Nephron (organoid): ENCODE measurements around the gene CD34.
A peak's percentile ranks its signal among the peaks of the same experiment; 100 is the strongest.

ENCODE experiments used
- H3K27ac Mint-ChIP-seq, 3 experiments: 2 replicates each; pipeline ENCODE4 v1.8.0; 2020; ENCODE audit warnings: mixed read lengths in 3 of 3, mild to moderate bottlenecking in 2 of 3, moderate library complexity in 1 of 3
- H3K27me3 Mint-ChIP-seq: 2 replicates; pipeline ENCODE4 v1.8.0; 2021; ENCODE audit warnings: low read depth, mild to moderate bottlenecking, moderate library complexity, mixed read lengths
- H3K36me3 Mint-ChIP-seq: 2 replicates; pipeline ENCODE4 v1.8.0; 2020; ENCODE audit warnings: low read depth, mixed read lengths
- H3K4me1 Mint-ChIP-seq: 2 replicates; pipeline ENCODE4 v1.8.0; 2020; ENCODE audit warnings: mixed read lengths
- H3K4me3 Mint-ChIP-seq, 3 experiments: 2 replicates each; pipeline ENCODE4 v1.8.0; 2020; ENCODE audit warnings: mild to moderate bottlenecking in 3 of 3, mixed read lengths in 3 of 3, moderate library complexity in 2 of 3
- H3K9me3 Mint-ChIP-seq: 2 replicates; pipeline ENCODE4 v1.8.0; 2020; ENCODE audit warnings: mixed read lengths
- CTCF ChIP-seq, 3 experiments: fragments of 200-600 bp; sonication (generic); IDR thresholded peaks; one replicate each; pipeline ENCODE4 v1.5.0; 2021; ENCODE audit warnings: antibody characterized with exemption in 3 of 3; ENCODE audit not compliant: unreplicated experiment in 3 of 3

CD34 gene

DNA sequence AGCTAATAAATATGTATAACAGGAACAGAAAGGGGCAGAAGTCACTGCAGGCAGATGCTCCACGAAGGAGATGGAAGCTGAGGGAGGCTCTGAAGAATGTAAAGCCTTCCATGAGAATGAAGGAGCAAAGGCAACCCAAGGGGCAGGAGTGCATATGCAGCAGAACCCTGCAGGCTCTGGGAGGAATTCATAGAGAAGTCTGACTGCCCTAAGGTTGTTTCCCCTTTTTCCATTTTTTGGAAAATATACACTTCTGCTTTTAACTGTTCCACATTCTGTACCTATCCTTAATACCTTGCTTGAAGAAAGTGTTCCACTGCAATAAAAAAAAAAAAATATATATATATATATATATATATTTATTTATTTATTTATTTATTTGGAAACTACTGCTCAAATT is 69.6 kb downstream of the CD34 start:
- Mint-ChIP-seq H3K4me1 (peaks cover 4% of the 10 kb centered on the region), H3K4me3 (no peak overlapping the region), H3K27me3 (no peaks in the 10 kb centered on the region), H3K36me3 (no peaks in the 10 kb centered on the region), H3K27ac (no peak overlapping the region), H3K9me3 (no peaks in the 10 kb centered on the region)
- TF ChIP-seq CTCF (IDR thresholded peaks at IDR 0.05; ENCODE audit: unreplicated experiment in 3 of 3) = no peak

DNA sequence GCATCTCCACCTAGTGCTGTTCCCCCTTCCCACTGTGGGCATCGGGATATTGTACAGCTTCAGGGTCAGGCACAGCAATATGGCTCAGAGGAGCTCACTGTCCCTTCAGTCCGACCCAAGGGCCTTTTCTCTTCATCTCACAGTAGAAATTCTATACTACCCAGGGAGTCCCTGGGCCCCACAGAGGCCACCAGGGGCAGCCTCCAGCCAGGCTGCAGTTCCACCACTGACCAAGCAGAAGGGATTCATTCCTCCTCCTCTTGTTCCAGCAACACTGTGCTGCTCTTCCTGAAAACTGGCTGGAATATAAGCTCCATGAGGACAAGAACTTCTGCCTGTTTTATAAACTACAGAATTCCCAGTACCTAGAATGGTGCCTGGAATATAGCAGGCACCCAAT is 70.5 kb downstream of the CD34 start:
- Mint-ChIP-seq H3K4me3 (no peak overlapping the region), H3K27ac (peak overlapping the region in 2 of 3 experiments; percentile 31 to 33), H3K9me3 (no peaks in the 10 kb centered on the region), H3K27me3 (no peaks in the 10 kb centered on the region), H3K36me3 (no peaks in the 10 kb centered on the region), H3K4me1 (peaks cover 4% of the 10 kb centered on the region)
- TF ChIP-seq CTCF (IDR thresholded peaks at IDR 0.05; ENCODE audit: unreplicated experiment in 3 of 3) = no peak

DNA sequence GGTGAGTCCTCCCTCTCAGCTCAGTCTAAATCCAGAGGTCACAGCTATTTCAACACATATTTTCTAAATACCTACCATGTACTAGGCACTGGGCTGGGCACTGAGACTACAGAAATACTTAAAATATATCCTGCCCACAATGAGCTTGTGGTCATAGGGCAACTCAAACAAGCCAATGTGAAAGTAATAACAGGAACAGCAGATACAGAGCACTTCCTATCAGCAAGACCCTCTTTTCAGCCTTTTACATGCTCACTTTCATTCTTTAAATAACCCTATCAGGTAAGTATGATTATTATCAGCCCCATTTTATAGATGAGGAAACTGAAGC is 71.9 kb downstream of the CD34 start:
- H3K4me3 Mint-ChIP-seq = no peak overlapping the region
- no peaks in the 10 kb centered on the region for H3K27me3 Mint-ChIP-seq
- H3K36me3 Mint-ChIP-seq = no peaks in the 10 kb centered on the region
- no peaks in the 10 kb centered on the region for H3K9me3 Mint-ChIP-seq
- TF ChIP-seq CTCF (IDR thresholded peaks at IDR 0.05; ENCODE audit: unreplicated experiment in 3 of 3) = no peak
- peaks cover 4% of the 10 kb centered on the region for H3K4me1 Mint-ChIP-seq
- H3K27ac Mint-ChIP-seq = peak overlapping the region in 1 of 3 experiments; percentile 80

DNA sequence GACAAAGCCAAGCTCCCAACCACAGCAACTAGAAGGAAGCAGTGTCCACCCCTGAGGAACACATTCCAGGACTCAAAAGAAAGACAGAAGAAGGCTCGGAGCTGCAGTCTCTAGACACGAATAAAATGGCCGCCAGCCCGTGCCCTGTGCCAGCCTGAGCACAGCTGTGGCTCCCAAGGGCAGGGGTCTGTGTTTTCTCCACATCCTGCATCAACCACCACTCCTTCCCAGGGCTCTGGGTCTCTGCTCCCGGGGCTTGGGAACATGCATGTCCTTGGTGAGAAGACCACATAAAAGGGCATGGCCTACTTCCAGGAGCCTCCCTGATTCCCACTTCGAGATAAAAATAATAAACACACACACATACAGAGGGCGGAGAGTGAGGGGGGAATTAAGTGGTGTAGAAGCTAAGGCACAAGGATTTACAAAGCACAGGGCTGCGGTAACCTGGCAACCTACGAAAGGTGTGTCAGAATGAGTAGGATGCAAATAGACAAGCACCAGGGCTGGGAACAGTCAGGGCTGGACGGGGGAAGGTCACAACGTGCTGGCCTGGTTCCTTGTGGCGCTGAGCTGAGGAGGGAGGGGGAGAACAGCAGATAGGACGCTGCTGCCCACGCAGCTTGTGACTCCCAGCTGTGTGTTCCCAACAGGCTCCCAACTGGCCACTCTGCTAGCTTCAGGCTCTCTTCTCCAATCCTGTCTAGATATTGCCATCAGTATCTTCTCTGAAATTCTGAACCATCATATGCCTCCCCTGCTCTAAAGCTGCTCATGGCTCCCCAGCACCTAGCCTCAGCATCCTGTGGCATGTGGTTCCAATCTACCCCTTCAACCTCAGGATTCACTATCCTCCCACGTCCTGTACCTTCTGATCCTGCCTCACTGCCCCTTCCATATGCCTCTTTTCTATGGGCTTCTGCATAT is 72.5 kb downstream of the CD34 start:
- Mint-ChIP-seq H3K36me3 (no peaks in the 10 kb centered on the region), H3K27me3 (no peaks in the 10 kb centered on the region), H3K4me1 (peaks cover 4% of the 10 kb centered on the region), H3K27ac (peak overlapping the region; percentile 5 to 80 (median 71)), H3K9me3 (no peaks in the 10 kb centered on the region), H3K4me3 (no peak overlapping the region)
- no peak for TF ChIP-seq CTCF (IDR thresholded peaks at IDR 0.05; ENCODE audit: unreplicated experiment in 3 of 3)

DNA sequence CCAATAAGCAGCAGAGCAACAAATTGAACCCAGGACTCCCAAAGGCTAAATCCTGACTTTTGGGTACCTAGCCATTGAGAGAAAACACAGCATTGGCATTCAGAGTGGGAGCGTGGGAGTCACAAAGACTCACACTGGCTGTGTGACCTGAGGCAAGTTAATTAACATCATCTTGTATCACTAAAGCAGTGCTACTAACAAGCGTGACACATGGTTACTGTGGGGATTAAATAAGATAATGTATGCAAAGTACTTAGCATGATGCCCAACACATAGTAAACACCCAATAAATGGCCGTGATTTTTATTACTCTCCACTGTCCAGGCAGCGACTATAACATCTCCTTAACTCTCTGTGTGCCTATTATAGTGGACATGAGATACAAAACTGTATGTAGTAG is 73.3 kb downstream of the CD34 start:
- Mint-ChIP-seq H3K36me3 (no peaks in the 10 kb centered on the region), H3K27ac (peak overlapping the region; percentile 5 to 80 (median 71)), H3K27me3 (no peaks in the 10 kb centered on the region), H3K4me1 (peaks cover 4% of the 10 kb centered on the region), H3K4me3 (no peak overlapping the region), H3K9me3 (no peaks in the 10 kb centered on the region)
- TF ChIP-seq CTCF (IDR thresholded peaks at IDR 0.05; ENCODE audit: unreplicated experiment in 3 of 3) = no peak
